Astrocyte of the spinal cord (primary cell): Measurements from ENCODE around the gene WHRN.

Experiments used
- DNase-seq: peaks from one replicate; pipeline ENCODE4 v3.0.0; 2011; ENCODE audit warnings: low read depth, low spot score
- H3K4me3 ChIP-seq: 2 replicates; pipeline ENCODE4 v1.5.1; 2011; ENCODE audit warnings: low read depth, mild to moderate bottlenecking, low read length, moderate library complexity
- in situ Hi-C: cut with HindIII; loops from 2 replicates; pipeline ENCODE4 v1.10.0; 2017; ENCODE audit warnings: low sequenced_read_pairs
- TF ChIP-seq, protein P1 (sequence below): IDR thresholded peaks from 2 replicates; pipeline ENCODE4 v1.5.1; 2012; ENCODE audit warnings: low read depth, mild to moderate bottlenecking, low read length, inconsistent platforms

The WHRN gene

DNA sequence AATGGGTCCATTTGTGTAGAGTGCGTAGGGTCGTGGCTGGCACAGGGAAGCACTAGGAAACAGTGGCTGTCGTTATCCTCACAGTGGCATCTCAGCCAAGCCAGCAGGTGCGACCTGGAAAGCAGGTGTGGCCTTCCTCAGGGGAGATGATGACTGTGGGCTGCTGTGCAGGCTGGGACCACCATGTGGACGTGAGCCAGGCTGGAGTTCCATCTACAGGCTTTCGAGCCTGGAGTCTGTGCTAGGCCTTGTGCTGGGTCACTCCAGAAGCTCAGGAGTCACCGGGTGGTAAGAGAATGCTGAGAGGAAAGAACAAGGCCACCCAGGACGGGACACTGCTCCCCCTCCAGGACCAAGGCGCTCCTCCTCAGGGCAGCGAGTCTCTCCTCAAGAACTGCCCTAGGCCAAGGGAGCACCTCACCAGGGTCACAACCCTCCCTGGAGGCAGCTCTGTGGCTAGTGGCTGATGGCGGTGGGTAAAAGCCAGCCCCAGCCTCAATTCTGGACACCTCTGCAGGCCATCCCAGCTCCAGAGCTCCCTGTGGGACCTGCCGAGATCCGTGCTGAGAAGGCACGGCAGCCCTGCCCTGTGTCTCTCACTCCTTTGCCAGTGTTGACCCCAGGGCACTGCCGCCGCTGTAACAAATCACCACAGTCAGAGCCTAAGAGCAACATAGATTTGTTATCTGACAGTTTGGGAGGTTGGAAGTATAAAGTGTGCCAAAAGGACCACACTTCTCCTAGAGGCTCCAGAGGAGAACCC lies 36.0 kb downstream of the WHRN start:
- TF ChIP-seq, protein P1, sequence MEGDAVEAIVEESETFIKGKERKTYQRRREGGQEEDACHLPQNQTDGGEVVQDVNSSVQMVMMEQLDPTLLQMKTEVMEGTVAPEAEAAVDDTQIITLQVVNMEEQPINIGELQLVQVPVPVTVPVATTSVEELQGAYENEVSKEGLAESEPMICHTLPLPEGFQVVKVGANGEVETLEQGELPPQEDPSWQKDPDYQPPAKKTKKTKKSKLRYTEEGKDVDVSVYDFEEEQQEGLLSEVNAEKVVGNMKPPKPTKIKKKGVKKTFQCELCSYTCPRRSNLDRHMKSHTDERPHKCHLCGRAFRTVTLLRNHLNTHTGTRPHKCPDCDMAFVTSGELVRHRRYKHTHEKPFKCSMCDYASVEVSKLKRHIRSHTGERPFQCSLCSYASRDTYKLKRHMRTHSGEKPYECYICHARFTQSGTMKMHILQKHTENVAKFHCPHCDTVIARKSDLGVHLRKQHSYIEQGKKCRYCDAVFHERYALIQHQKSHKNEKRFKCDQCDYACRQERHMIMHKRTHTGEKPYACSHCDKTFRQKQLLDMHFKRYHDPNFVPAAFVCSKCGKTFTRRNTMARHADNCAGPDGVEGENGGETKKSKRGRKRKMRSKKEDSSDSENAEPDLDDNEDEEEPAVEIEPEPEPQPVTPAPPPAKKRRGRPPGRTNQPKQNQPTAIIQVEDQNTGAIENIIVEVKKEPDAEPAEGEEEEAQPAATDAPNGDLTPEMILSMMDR, result no peak
- no peak for DNase-seq
- H3K4me3 ChIP-seq, result no peak overlapping the region
- in situ Hi-C loops, result no loop called here

DNA sequence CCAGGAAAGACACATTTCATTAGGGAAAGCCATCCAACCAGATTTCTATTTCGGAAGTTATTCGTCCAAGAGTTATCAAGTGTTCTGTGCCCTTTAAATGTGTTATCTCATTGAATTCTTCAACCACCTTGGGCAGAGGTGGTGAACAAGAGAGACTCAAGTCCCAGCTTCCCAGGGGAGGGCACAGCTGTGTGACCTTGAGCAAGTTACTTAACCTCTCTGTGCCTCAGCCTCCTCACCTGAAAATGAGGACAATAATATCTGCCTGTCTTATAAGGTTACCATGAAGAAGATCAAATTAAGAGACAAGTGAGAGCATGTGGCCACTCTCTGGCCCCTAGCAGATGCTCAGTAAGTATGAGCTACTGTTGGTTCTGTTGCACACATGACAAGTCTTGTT lies 37.4 kb downstream of the WHRN start:
- DNase-seq, result no peak

DNA sequence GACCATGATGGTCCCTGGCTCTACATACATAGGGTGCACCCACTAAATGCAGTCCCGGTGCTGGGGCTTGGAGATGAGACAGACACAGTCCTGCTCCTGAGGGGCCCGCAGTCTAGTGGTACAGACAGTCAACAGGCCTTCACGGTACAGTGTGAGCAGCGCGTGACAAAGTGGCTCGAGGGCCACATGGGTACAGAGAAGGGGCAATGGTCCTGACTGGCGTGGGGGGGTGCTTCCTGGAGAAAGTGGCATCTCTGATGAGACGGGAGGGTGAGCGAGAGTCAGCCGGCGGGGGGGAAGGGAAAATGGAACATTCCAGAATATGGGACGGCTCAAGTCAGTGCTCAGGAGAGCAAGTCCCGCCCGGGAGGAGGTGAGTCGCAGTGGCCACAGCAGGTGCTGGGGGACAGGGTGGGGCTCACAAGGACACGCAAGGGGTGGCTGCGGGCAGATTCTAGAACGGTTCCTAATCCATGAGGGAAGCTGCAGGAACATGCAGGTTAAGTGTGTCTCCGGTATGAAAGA lies 38.0 kb downstream of the WHRN start:
- in situ Hi-C loops, result no loop called here
- DNase-seq, result no peak
- no peak overlapping the region for H3K4me3 ChIP-seq
- TF ChIP-seq, protein P1, result no peak

More for the DNA sequence above, 37.4 kb downstream of the WHRN start:
- in situ Hi-C loops, result no loop called here
- no peak overlapping the region for H3K4me3 ChIP-seq
- TF ChIP-seq, protein P1, result no peak

DNA sequence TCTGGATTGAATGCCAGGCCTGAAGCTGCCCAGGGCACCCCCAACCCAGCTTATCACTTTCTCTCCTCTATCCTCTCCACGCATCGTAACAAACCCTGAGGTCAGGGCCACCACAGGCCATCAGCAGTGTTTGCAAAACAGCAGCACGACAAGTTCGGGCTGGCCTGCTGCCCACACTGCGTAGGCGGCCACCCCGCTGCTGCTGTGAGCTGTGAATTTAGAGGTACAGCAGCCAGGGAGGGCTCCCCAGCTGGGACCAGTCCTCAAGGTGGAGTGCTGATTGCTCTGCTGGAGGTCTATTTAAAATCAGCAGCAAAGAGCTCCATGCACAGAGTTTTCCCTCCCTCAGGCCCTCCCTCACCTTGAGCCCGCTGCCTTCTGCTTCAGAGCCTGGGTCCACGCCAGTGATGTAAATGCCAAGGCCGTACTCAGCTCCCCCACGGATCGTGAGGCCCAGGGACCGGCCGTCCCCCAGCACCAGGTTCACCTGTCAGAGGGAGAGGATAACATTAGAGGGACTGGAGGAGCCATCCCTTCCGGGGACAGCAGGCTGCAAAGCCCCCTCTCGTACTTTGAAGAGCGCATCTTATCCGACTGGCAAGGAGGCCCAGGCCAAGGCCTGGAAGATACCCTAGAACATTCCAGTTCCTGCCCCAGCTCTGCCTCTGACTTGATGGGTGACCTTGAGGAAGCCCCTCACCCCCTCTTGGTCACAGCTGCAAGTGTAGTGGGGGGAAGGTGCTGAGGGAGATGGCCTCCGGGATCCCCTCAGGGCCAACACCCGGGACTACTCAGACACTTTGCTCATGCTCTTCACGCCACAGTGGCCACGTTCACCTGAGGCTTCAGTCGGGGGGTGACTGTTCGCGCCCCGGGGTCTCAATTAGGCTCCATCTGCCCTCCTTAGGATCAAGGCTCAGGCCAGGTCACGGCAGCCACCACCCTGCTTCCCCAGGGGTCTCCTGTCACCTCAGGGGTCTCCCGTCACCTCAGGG lies 39.1 kb downstream of the WHRN start:
- H3K4me3 ChIP-seq, result no peak overlapping the region
- DNase-seq, result no peak
- TF ChIP-seq, protein P1, result no peak
- in situ Hi-C loops, result no loop called here

DNA sequence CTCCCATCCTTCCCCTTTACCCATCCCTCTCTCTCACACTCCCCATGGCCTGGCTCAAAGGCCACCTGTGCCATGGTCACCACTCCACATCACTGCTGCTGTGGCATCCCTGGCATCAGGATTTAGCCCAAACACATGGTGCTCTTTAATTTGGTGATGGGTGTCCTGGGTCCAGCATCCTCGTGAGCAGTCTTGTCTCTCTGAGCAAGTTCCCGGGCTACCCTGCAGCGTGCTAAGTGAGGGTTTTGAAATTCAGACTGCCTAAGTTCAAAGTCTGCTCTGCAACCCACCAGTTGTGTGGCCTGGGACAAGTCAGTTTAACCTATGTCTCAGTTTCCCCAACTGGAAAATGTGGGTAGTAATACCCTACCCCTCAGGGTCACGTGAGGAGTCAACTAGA lies 39.9 kb downstream of the WHRN start:
- in situ Hi-C loops, result no loop called here
- TF ChIP-seq, protein P1, result no peak
- H3K4me3 ChIP-seq, result no peak overlapping the region
- no peak for DNase-seq

DNA sequence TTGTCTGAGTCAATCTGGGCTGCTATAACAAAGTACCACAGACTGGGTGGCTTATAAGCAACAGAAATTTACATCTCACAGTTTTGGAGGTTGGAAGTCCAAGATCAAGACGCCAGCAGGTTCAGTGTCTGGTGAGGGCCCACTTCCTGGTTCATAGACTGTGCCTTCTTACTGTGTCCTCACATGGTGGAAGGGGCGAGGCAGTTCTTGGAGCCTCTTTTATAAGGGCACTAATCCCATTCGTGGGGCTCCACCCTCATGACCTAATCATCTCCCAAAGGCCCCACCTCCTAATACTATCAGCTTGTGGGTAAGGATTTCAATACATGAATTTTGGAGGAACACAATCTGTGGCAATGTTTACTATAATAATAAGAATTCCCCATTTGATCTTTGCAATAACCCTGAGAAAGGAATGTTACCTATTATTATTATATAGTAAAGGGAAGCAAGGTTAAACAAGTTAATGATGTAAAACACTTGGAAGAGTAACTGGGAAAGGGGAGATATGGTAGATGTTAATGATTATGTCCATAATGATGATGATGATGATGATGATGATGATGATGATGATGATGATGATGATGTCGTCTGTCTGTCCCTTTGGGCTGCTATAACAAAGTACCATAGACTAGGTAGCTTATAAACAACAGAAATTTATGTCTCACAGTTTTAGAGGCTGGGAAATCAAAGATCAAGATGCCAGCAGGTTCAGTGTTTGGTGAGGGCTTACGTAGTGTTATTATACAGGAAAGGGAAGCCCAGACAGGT lies 40.8 kb downstream of the WHRN start:
- TF ChIP-seq, protein P1, result no peak
- no peak for DNase-seq
- in situ Hi-C loops, result no loop called here
- H3K4me3 ChIP-seq, result no peak overlapping the region
